Psoas muscle (tissue), 8 donors: ENCODE data around the gene RALY. TPM values are rescaled to one million over a fixed set of nuclear protein-coding genes. Genes with fewer than 3 reads are reported as not detected.

Experiments used
- ATAC-seq, 4 donors: fragments of 200-7000 bp; cut with Tn5 transposase; one replicate each; pipeline ENCODE4 v1.9.1; 2020; ENCODE audit warnings: moderate library complexity in 3 of 4, mild to moderate bottlenecking in 2 of 4
- DNase-seq, 2 donors: peaks; one replicate each; pipeline ENCODE4 v3.0.0-alpha.2; 2020
- H3K27ac ChIP-seq: fragments of 200-600 bp; one replicate; pipeline ENCODE4 v1.8.0; 2022
- H3K27me3 ChIP-seq, 3 donors: fragments of 200-600 bp in 1 of 3; one replicate each; pipeline versions ENCODE4 v1.6.1 to v1.8.0; 2013 to 2022; ENCODE audit warnings: low read length in 2 of 3, mild to moderate bottlenecking in 2 of 3, moderate library complexity in 1 of 3; ENCODE audit not compliant: insufficient read depth in 3 of 3
- H3K36me3 ChIP-seq, 2 donors: fragments of 200-600 bp in 1 of 2; one replicate each; pipeline versions ENCODE4 v1.6.1 to v1.8.0; 2013 to 2022; ENCODE audit warnings: low read depth in 1 of 2, mild to moderate bottlenecking in 1 of 2, moderate library complexity in 1 of 2; ENCODE audit not compliant: insufficient read depth in 1 of 2
- H3K4me1 ChIP-seq: fragments of 200-600 bp; one replicate; pipeline ENCODE4 v1.8.0; 2022
- H3K4me3 ChIP-seq: fragments of 200-600 bp; one replicate; pipeline ENCODE4 v1.8.0; 2022; ENCODE audit warnings: mild to moderate bottlenecking
- H3K9me3 ChIP-seq: fragments of 200-600 bp; one replicate; pipeline ENCODE4 v1.8.0; 2022
- WGBS, 3 donors: extraction: QIAGEN DNeasy Blood & Tissue Kit; methylation state at CpG; one replicate each; pipeline versions ENCODE4 v1.1.6 to v1.1.7; 2013; 5-methylcytosine and 5-hydroxymethylcytosine counted together
- intact Hi-C, 2 donors: fragments of 100-400 bp; cut with DNase I; formaldehyde crosslinking; loops; one replicate each; pipeline versions ENCODE4 v1.11.0 to v1.14.2; 2022
- polyA plus RNA-seq, 3 donors: library from polyadenylated mRNA; stranded (reverse); fragments of 200-250 nt; gene quantifications; one replicate each; pipeline ENCODE4 v1.2.3, GENCODE V29; 2013
- total RNA-seq, 4 donors: library from RNA; stranded (reverse); fragmentation: NEBNext Ultra II Directional in 2 of 4; extraction: Animal tissue kit (Norgen Biotek cat#: 25700) in 2 of 4; gene quantifications; one replicate each; pipeline versions ENCODE4 v1.2.1 to v1.2.4, GENCODE V29; 2021 to 2023
- TF ChIP-seq, protein P1 (sequence below): fragments of 200-600 bp; IDR thresholded peaks from one replicate; pipeline ENCODE4 v1.8.0; 2022; ENCODE audit warnings: antibody characterized with exemption
- donor health status: healthy with polysubstance abuse.
- donor health status: DM: no; HTN: no; CAD: no; lungs with moderate emphysema.
- donor health status: Bipolar disorder and iron deficiency.
- donor health status: healthy.
- donor health status: DM: yes; HTN: yes; CAD: no.
- donor health status: DM: no; HTN: no; CAD: no.
- donor health status: DM: no; HTN: no; CAD: no.
- donor health status: DM: yes; HTN: yes; CAD: no.

Gene RALY
- total and polyA plus RNA-seq, 7 donors: 92.3 to 325 (median 120) TPM

DNA sequence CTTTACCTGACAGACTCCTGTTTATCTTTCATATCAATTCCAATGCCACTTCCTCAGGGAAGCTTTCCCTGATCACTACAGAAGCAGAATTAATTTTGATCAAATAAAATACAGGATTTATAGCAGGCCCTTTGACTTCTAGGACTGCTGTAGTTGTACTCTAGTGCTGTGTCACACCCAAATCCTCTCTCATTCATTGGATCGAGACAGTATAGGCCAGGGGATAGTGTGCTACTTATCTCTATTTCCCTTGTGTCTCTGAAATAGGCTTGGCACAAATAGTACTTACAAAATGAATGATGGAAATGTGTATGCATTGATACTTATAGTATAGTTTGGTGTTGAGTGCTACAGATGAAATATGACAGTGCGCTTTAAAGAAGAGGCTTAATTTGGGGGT is 19.8 kb downstream of the RALY start:
- H3K27me3 ChIP-seq: no peaks in the 10 kb centered on the region
- H3K9me3 ChIP-seq: no peaks in the 10 kb centered on the region
- H3K4me1 ChIP-seq: peaks cover 88% of the 10 kb centered on the region
- DNase-seq (no peak), ATAC-seq (no peak)
- TF ChIP-seq, protein P1, sequence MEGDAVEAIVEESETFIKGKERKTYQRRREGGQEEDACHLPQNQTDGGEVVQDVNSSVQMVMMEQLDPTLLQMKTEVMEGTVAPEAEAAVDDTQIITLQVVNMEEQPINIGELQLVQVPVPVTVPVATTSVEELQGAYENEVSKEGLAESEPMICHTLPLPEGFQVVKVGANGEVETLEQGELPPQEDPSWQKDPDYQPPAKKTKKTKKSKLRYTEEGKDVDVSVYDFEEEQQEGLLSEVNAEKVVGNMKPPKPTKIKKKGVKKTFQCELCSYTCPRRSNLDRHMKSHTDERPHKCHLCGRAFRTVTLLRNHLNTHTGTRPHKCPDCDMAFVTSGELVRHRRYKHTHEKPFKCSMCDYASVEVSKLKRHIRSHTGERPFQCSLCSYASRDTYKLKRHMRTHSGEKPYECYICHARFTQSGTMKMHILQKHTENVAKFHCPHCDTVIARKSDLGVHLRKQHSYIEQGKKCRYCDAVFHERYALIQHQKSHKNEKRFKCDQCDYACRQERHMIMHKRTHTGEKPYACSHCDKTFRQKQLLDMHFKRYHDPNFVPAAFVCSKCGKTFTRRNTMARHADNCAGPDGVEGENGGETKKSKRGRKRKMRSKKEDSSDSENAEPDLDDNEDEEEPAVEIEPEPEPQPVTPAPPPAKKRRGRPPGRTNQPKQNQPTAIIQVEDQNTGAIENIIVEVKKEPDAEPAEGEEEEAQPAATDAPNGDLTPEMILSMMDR: no peak
- no peaks in the 10 kb centered on the region for H3K36me3 ChIP-seq
- intact Hi-C loops: loop anchor here in 1 of 2 donors (5.0 kb wide), 1 partner anchor 49 kb away; no protein-coding TSS in a partner anchor
- no peak overlapping the region for H3K27ac ChIP-seq
- WGBS, 3 donors: 86 to 92% (median 90%) methylated on average over 2 of the region's 2 CpGs
- no peak overlapping the region for H3K4me3 ChIP-seq

DNA sequence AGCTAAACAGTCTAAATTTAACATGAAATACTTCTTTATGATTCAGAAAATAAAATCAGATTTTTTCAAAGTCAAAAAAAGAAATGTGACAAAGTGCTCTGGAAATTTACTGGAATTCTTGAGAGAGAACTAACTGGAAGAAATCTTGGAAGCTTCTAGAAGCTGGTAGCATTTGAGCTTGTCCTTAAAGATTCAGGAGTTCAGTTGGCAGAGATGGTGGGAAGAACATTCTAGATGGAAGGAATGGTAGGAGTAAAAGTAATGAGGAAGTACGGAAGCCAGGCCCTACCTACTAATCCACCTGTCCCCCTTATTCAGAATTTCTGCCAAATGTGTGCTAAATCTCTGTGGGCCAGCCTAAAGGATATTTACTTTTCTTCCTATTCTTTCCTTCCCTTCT is 21.2 kb downstream of the RALY start:
- H3K27me3 ChIP-seq: no peaks in the 10 kb centered on the region
- DNase-seq (no peak), ATAC-seq (no peak)
- no peak overlapping the region for H3K4me3 ChIP-seq
- H3K36me3 ChIP-seq: no peaks in the 10 kb centered on the region
- no peak overlapping the region for H3K27ac ChIP-seq
- WGBS, 3 donors: 78 to 86% (median 81%) methylated on average over 1 of the region's 1 CpG
- TF ChIP-seq, protein P1: no peak
- intact Hi-C loops: loop anchor here in 1 of 2 donors (5.0 kb wide), 1 partner anchor 47 kb away; no protein-coding TSS in a partner anchor
- H3K9me3 ChIP-seq: no peaks in the 10 kb centered on the region
- H3K4me1 ChIP-seq: peaks cover 83% of the 10 kb centered on the region

DNA sequence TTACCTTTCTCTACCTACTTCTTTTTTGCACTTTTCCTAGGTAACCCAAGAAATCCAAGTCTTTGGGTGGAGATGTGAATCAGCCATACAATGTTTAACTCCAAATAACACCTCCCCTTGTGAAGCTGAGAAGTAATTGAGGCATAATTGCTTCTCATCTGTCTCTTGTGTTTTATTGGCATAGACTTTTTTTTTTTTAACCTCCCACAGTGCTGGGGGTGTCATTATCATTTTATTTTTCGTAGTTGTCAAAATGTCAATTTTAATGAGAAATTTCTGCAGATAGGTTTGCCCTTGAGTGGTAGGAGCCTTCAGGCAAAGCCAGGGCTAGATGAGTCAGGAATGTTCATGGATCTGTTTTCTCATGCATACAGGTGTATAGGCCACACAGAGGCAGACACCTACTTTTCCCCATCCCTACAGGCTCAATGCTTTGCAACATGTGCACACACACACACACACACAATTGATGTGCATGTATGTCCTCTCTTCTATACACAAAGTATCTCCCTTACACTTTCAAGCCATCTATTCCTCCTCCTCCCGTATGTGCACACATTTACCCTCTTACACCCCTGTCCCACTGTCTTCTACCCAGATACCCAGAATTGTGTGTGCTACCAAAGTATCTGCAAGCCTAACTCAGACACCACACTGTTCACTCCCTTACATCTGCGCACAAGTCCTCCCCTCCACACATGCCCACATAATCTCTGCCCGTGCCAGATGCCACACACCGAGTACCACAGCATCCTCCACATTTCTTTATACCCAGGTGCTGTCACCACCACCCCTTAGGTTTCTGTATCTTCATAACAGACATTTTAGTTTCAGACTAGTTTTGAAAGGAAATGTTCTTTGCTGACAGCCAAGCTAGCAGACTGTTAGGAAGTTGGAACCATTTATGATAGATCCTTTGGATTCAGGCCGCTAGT is 22.0 kb downstream of the RALY start:
- H3K36me3 ChIP-seq: no peaks in the 10 kb centered on the region
- H3K27me3 ChIP-seq: no peaks in the 10 kb centered on the region
- intact Hi-C loops: no loop called here
- TF ChIP-seq, protein P1: no peak
- no peak for DNase-seq
- no peak for ATAC-seq
- no peak overlapping the region for H3K27ac ChIP-seq
- 76 to 79% (median 78%) methylated on average over 6 of the region's 6 CpGs for WGBS, 3 donors
- H3K9me3 ChIP-seq: no peaks in the 10 kb centered on the region
- peaks cover 75% of the 10 kb centered on the region for H3K4me1 ChIP-seq
- H3K4me3 ChIP-seq: no peak overlapping the region

DNA sequence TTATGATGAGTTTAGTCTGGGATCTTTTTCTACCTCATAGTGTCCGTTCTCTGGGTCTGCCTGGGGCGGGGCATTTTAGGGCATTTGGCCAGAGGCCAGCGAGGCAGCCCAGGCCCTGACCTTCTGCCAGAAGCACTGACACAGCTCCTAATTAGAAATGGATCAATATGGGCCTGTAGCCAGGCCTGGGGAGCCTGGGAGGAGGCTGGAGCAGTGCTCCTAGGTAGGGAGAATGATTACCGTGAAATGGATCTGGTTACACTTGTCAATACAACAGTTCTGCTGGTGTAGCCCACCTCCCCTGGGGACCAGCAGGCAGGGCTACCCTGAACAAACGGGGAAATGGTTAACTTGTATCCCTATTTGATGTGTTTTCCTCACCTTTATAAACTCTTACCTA is 23.0 kb downstream of the RALY start:
- TF ChIP-seq, protein P1: no peak
- H3K27me3 ChIP-seq: no peaks in the 10 kb centered on the region
- H3K36me3 ChIP-seq: no peaks in the 10 kb centered on the region
- H3K27ac ChIP-seq: no peak overlapping the region
- DNase-seq (no peak), ATAC-seq (no peak)
- 48 to 70% (median 56%) methylated on average over 5 of the region's 5 CpGs for WGBS, 3 donors
- no peak overlapping the region for H3K4me3 ChIP-seq
- no peaks in the 10 kb centered on the region for H3K9me3 ChIP-seq
- intact Hi-C loops: no loop called here
- H3K4me1 ChIP-seq: peaks cover 66% of the 10 kb centered on the region
